NCI-H2196 (cell line): Measurements from ENCODE around the gene PXDN.
"Not testable (repeated sequence)": the region's sequence is repeated elsewhere in the genome, so short reads cannot be mapped to it uniquely, and the experiment has no call there.

Experiments
- DNase-seq: peaks from one replicate; lab custom pipeline; 2025; ENCODE audit not compliant: unreplicated experiment; lab: John Stamatoyannopoulos, UW

Gene PXDN

DNA sequence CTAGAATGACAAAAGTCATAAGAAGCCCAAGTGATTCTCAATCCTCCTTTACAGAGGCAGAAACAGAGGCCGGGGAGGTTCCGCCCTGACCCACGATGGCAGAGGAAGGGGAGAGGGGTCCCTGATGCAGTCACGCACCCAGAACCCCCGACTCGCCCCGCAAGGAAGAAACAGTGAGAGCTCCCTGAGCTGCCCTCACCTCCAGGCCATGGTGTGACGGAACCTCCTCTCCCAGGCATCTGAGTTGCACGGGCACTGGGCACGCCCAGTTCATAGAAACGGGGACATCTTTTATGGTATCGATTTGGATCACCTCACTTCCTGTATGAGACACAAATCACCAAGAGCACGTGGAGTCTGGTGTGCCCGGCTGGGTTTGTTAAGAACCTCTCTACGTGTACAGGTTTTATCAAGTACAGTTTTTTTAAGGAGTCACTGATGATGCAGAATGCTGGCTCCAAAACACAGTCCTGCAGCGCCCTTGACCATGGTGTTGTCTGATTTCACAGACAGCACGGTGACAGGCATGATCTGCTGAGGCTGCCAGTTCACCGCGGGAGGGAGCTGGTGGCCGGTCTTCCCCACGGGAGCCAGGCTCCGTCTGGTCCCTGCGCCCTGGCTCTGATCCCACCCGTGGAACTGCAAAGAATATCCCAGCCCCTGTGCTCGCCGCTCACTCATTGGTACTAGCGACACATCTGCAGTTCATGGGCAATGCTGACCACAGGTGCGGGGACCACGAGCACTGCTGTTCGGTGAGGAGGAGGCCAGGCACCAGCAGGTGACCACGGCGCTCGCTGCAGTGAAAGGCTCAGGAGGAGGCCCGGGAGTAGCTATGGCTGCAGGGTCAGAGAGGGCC lies 35.6 kb downstream of the PXDN start:
- DNase-seq: no peak

DNA sequence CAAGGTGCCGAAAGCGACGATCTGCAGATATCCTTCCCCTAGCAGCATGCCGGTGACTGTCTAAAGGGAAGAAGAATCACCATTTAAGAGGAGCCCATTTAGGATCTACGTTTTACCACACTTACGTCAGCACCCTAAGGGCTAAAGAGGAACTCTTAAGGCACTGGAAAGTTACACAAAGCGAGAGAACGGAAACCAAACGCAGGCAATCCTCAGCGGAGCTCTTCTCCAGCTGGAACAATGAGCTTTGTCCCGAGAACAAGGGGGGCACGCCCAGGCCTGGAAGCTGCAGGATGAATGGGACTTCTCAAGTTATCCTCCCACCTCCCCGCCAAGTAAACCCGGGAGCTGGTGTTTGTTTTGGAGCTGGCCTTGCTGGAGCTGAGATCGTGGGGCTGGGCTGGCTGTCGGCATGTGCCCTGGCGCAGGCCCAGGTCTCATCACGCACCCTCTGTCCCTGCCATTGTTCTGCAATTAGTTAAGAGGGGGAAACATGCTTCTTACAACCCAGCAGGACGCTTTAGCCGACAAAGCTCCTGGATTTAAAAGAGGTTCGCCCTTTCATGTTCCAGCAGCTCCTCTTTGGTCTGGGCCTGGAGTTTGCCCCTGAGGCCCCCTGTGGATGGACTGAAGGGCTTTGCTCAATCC lies 36.4 kb downstream of the PXDN start:
- DNase-seq: no peak

DNA sequence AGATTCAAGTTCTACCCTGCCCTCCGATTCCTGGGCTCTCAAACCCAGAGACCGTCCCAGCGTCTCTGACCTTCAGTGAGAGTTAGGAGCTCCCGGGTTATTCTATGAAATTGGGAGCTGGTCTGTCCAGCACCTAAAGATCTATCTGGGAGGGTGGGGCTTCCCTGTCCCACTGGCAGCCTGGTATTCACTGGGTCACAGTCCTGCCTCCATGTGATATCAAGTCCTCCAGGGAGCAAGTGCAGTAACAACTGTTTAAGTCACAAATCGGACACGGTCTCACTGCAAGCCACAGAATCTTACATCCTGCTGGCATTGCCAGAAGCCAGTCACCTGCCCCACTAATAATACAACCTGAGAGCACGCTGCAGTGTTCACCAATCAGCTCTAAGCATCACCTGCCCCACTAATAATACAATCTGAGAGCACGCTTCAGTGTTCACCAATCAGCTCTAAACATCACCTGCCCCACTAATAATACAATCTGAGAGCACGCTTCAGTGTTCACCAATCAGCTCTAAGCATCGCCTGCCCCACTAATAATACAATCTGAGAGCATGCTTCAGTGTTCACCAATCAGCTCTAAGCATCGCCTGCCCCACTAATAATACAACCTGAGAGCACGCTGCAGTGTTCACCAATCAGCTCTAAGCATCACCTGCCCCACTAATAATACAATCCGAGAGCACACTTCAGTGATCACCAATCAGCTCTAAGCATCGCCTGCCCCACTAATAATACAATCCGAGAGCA lies 38.0 kb downstream of the PXDN start:
- DNase-seq: not testable (repeated sequence)

DNA sequence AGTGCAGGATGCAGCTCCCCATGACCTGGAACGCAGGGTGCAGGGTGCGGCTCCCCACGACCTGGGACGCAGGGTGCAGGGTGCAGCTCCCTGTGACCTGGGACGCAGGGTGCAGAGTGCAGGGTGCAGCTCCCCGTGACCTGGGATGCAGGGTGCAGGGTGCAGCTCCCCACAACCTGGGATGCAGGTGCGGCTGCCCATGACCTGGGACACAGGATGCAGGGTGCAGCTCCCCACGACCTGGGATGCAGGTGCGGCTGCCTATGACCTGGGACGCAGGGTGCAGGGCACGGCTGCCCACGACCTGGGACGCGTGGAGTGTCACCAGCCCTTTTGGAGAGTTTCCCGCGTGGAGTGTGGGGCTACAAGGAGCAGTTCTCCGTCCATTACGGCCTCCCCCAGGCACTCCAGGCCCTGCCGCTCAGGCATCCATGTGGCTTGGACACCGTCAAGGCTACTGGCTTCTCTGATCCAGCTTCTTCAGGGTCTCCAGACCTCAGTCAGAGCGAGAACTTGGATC lies 38.7 kb downstream of the PXDN start:
- DNase-seq: no peak

DNA sequence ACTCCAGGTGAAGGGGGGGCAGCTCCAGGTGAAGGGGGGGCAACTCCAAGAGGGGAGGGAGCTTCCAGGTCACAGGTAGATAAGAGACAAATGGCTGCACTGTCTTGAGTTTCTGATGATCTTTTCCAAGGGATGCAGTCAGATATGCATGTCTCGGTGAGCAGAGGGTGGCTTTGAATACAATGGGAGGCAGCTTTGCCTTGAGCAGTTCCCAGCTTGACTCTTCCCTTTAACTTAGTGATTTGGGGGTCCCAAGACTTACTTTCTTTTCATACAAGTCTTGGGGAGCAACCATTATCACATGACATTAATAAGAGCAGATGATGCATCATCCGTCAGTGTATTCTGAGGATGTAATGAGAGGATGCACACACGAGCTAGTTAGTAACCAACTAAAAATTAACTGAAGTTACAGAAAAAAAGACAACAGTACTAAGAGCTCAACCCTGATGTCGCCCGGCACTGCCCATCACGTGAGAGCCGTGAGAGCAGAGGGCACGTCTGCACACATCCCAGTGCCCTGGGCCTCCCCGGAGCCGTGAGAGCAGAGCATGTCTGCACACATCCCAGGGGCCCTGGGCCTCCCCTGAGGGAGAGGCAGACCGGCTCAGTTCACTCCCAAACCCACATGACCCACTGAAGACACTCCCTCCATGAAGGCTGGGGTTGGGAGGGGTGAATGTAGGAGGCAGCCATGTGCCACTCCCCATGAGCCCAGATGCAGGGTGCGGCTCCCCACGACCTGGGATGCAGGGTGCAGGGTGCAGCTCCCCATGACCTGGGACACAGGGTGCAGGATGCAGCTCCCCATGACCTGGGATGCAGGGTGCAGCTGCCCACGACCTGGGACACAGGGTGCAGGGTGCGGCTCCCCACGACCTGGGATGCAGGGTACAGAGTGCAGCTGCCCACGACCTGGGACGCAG lies 39.4 kb downstream of the PXDN start:
- no peak for DNase-seq

DNA sequence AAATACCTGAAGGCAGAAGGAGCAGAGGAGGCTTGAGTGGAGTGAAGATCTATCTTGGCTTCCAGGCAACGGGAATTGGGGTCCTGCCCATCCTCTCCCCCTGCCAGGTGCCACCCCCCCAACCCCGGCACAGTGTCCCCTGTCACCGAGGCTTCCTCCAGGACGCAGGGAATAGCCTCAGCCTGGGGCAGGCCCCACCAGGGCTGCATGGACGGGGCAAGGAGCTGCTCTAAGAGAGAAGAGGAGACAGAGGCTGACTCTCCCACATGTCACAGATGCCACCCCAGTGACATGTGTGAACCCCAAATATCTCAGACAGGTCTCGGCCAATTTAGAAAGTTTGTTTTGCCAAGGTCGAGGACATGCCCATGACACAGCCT lies 42.1 kb downstream of the PXDN start:
- no peak for DNase-seq

DNA sequence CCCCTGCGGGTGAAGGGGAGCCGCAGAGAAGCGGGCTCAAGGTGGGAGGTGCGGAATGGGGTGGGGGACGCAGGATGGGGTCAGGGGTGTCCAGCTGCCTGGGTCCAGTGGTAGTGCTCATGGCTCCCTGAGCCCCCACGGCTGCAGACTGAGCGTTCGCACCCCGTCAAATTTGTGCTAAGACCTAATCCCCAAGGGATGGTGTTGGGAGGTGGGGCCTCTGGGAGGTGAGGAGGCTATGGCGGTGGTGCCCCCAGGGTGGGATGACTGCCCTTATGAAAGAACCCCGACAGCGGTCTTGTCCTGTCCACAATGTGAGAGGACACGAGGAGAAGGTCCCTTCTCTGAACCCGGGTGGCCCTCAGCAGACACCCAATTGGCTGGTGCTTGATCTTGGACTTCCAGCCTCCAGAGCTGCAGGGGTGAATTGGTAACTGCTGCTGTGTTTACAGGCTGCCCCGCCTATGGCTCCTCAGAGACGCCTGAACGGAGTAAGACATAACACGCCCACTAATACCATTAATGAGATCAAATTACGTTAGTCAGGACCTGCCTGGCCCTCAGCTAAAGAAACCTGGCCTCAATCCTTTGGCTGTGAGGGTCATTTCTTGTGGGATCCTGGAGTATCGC lies 42.6 kb downstream of the PXDN start:
- no peak for DNase-seq

DNA sequence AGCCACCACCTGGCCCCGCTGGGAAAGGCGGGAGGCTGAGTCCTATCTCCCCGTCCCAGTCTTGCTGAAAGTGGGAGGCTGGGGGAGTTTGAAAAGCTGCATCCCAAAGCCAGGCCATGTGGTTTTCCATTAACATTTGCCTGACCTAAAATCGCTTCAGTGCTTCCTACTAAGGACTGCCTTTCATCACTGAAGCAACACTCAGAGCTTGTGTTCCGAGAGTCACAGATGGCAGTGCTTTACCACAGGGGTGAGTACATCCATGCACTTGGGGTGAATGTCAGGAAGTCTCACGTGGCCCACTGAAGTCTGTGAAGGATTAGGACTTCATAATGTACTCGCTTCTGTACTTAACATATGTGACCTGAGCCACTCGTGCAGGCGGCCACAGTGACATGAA lies 43.3 kb downstream of the PXDN start:
- no peak for DNase-seq

DNA sequence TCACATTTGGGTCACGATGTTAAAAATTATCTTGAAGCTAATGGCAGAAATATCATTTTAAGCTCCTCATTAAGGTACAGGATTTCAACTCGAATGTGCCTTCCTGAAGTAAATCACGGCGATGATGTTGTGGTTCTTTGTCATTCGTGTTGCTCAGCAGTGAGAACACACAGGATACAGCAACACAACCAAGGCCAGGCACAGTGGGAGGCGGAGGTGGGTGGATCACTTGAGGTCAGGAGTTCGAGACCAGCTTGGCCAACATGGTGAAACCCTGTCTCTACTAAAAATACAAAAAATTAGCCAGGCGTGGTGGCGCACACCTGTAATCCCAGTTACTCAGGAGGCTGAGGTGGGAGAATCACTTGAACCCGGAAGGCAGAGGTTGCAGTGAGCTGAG lies 43.9 kb downstream of the PXDN start:
- not testable (repeated sequence) for DNase-seq

DNA sequence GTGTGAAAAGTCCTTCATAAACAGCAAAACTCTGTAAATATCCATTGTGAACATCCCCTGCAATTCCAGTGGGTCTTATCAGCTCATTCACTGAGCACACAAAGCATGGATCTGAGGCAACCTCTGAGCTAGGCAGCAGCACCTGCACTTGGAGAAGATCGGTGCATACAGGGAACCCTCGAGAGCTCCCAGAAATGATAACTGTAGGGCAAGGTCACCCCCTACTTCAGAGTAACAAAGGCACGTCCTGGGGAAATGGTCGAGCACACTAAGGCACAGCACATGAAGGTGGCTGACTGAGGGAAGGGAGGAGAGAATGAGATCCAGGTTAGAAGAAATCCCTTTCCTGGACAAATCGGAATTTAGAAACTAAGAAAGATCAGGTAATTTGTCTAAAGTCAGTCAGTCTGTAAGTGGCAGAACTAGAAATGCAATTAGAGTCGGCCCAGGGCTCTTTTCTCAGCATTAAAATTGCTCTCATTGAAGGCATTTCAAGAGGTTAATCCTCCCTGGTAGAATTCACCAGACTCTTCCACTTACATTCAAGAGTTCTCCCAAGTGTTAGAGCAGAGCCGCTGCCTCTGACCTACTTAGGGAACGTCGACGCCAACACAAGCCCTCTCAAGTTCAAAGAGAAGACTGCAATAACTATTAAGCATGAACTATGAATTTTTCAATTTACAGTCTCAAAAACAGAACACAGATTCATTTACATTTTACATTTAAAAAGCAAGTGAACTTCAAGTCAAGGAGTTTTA lies 45.9 kb downstream of the PXDN start:
- DNase-seq: no peak

DNA sequence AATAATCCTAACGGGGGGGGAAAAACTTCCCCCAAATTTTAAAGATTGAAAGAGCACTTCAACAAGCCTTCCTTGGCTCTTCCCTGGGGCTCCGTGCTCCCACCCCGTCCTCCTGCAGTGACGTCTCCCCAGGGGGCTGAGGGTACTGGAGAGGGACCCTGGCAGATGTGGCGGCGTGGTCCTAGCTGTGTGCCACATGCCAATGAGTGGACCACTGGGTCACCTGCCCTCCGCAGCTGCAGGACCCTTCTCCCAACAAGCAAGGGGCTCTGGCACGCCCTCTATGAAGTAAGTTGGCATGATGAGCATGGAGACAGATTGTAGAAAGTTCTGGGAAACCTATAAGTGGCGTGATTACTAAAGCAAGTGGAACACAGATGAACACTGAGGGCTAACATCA lies 46.7 kb downstream of the PXDN start:
- no peak for DNase-seq

DNA sequence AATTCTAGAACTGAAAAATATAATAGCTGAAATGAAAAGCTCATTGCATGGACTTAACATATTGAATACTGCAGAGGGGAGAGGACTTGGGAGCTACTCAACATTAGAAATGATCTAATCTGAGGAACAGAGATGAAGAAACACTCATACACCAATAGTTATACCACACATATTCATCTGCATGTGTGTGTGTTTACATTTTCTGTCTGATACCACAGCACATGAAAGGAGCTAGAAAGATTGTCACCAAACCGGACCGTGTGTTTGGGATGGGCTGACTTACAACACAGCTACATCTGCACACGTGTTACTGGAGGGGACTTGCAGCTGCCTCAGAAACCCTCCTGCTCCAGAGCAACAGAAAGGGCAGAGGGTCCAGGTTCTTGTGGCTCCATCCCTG lies 47.8 kb downstream of the PXDN start:
- DNase-seq: no peak

DNA sequence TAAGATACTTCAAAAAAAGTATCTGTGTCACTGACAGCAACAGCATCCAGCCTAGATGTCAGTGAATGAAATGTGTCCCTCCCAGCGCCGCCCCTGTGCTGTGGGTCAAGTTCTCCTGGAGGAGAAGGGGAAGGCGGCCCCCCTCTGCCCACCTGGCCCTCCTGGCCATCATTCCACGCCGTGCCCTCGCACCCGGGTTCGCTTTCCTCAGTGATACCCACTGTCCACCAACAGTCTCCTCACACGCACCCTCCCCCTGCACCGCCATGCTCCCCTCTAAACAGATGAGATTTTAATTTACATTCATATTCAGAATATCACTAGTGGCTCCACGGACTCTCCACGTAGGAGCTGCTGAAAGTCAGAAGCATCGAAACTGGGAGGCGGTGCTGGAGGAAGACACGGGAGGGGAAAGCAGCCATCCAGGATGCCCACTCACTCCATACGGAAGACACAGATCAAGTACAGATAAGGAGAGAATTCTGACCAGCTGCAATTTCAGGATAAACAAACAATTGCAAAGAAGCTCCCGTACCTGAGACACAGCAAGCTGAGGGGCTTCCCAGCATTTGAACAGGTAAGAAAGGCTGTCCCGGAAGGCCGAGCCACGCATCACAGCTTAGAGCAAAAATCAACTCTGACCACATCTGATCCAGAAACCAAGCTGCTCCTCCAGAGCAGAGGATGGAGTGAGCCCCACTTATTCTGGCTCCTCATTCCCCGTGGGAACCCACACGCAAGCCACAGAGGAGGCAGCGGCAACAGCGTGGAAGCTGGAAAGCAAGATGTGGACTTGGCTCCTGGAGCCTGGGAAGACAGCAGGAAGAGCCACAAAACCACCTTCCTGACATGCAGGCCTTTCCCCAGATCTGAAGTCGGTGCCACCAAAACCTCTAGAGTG lies 49.7 kb downstream of the PXDN start:
- DNase-seq: no peak

DNA sequence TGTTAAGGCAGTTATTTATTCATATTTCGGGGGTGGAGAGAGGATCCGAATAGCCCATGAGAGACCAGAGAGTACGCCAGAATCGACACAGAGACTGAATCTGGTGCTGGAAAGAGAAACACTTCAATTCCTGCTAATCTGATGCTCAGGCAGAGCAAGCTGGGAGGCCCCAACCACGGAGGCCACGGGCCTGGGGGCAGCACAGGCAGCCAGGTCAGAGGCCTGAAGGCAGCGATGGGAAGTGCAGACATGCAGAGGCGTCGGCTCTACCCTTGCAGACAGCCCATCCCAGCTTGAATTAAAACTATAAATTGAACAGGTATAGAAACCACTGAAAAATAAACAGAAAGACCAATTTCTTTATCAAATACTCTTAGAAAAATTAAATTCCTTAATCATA lies 50.6 kb downstream of the PXDN start:
- no peak for DNase-seq

DNA sequence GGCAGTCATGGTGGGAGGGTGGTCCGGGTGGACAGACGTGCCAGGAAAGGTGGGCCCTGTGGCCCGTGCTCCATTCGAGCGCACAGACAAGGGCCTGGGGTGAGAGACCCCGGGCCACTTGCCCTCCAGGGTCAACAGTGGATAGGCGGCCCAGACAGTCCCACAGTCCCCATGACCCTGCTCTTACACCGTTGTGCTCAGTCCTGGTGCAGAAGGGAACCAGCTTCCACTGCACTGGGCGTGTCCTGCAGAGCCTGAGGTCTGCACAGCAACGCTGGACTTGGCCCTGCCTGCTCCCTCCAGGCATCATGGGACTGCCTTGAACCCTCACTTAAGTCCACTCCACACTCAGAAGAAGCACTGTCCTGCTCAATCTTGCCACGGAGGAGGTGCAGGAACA lies 52.0 kb downstream of the PXDN start:
- DNase-seq: no peak

DNA sequence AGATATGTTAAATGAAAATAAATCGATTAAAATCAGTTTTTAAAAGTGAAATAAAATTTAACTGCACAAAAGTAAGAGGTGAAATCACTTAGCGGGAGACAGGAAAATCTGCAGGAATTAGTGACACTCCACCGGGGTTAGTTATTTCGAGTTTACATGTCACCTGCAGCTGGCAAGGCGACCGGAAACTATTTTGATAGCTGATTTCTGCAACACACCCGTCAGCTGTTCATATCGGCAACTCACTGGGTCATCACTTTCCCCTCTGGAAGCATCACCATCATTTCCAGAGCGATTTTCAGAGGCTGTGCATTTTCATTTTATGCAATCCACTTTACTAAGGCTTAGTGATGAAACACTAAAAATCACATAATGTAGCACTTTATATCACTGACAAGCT lies 52.9 kb downstream of the PXDN start:
- DNase-seq: no peak

DNA sequence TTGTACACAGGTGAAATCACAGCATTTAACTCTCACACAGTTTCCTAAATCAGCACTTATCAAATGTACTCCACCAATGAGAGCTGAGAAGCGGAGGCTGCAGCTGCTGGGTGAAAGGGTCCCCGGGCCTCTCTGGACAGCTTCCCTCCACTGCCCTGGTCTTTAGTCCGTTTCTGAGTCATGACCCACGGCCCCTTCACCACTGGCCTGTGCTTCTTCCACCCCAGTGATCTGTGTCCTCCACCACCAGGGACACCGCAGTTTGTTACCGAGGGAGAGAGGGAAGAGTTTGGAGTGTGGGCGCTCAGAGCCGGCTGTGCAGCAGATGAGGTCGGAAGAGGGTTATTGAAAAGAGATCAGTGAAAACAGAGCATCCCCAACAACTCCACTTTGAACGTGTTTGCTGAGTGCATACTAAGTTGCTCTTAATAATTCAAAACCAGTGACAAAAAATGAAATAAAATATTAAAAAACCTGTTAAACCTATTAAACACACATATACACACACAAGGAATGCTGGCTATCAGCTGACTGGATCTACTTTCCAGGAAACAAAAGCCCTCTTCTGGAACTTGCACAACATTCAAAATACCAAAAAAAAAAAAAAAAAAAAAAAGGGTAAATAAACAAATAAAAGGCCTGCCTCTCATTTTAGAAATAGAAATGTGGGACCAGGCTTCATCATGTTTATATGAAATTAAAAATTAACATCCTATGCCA lies 54.1 kb downstream of the PXDN start:
- no peak for DNase-seq

DNA sequence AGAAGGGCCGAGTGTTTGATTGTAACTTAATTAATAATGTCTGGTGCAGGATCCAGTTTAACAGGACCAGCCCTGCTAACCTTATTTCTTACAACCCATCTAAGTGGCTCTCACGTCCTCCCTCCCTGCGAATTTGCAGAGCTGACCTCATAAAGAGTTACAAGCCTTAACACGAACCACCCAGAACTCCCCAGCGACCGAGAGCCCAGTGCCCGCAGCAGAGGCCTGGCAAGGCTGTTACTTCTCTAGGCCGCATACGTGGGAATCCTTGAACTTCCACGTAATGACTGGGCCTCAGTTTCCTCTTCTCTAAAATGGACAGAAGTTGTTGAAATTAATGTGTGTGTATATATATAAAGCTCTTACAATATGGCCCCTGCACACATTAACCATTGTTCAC lies 55.5 kb downstream of the PXDN start:
- DNase-seq: no peak
